Osteocyte (in vitro differentiated cells): ENCODE results near the gene TOR1A. TPM values are rescaled to one million over a fixed set of nuclear protein-coding genes. Genes with fewer than 3 reads are reported as not detected.

Experiments
- DNase-seq: peaks from one replicate; pipeline ENCODE4 v3.0.0; 2021; ENCODE audit warnings: mixed read lengths; ENCODE audit not compliant: unreplicated experiment; ENCODE audit errors: extremely low spot score
- H3K27ac Mint-ChIP-seq: one replicate; pipeline ENCODE4 v1.8.0; 2021; ENCODE audit warnings: mild to moderate bottlenecking, mixed read lengths; ENCODE audit not compliant: unreplicated experiment
- H3K27me3 Mint-ChIP-seq: one replicate; pipeline ENCODE4 v1.8.0; 2021; ENCODE audit warnings: mixed read lengths; ENCODE audit not compliant: unreplicated experiment
- H3K36me3 Mint-ChIP-seq: one replicate; pipeline ENCODE4 v1.8.0; 2021; ENCODE audit warnings: mixed read lengths; ENCODE audit not compliant: unreplicated experiment
- H3K4me1 Mint-ChIP-seq: one replicate; pipeline ENCODE4 v1.8.0; 2021; ENCODE audit warnings: mixed read lengths; ENCODE audit not compliant: unreplicated experiment
- H3K4me3 Mint-ChIP-seq: one replicate; pipeline ENCODE4 v1.8.0; 2021; ENCODE audit warnings: mild to moderate bottlenecking, moderate library complexity, mixed read lengths; ENCODE audit not compliant: unreplicated experiment
- H3K9me3 Mint-ChIP-seq: one replicate; pipeline ENCODE4 v1.8.0; 2021; ENCODE audit warnings: mixed read lengths; ENCODE audit not compliant: unreplicated experiment
- total RNA-seq: library from RNA; stranded (reverse); gene quantifications from 2 replicates; pipeline ENCODE4 v1.2.1, GENCODE V29; 2021
- TF ChIP-seq, protein P1 (sequence below): fragments of 200-600 bp; sonication (generic); IDR thresholded peaks from 2 replicates; pipeline ENCODE4 v1.5.0; 2021; ENCODE audit warnings: antibody characterized with exemption, mild to moderate bottlenecking, moderate library complexity

Gene TOR1A
- total RNA-seq, 1 donor from 2014 or later, result 46.1 TPM

DNA sequence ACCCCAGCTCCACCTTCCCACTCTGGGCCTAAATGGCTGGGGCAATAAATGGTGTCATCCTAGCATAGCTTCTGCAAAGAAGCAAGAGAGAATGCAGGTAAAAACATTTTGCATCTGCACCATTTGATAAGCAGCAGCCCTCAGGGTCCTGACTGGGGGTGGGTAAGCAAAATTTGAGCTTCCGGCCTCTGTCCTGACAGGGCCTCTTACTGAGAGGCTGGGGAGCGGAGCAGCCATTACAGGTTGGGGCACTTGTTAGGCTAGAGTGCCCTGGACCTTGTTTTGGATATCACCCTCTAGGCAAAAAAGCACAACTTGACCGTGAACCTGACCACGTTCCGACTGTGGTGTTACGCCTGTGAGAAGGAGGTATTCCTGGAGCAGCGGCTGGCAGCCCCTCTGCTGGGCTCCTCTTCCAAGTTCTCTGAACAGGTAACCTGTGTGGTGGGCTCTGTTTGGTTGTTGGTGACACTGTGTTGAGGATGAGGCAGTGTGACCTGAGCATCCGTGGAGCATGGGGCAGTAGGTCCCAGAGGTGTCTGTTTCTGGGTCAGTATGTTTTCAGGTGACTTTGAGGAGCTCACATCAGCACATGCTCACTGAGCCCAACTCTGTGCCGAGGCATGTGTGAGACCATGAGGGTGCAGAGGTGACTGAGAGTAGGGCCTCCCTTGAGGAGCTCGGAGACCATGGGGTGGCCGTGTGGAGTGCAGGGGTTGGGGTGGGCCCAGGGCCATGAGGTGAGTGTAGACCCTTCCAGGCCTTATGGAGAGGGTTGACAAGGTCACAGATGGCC lies 34.4 kb upstream of the TOR1A start:
- no peak overlapping the region for H3K4me3 Mint-ChIP-seq
- TF ChIP-seq, protein P1, sequence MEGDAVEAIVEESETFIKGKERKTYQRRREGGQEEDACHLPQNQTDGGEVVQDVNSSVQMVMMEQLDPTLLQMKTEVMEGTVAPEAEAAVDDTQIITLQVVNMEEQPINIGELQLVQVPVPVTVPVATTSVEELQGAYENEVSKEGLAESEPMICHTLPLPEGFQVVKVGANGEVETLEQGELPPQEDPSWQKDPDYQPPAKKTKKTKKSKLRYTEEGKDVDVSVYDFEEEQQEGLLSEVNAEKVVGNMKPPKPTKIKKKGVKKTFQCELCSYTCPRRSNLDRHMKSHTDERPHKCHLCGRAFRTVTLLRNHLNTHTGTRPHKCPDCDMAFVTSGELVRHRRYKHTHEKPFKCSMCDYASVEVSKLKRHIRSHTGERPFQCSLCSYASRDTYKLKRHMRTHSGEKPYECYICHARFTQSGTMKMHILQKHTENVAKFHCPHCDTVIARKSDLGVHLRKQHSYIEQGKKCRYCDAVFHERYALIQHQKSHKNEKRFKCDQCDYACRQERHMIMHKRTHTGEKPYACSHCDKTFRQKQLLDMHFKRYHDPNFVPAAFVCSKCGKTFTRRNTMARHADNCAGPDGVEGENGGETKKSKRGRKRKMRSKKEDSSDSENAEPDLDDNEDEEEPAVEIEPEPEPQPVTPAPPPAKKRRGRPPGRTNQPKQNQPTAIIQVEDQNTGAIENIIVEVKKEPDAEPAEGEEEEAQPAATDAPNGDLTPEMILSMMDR, result no peak
- no peak overlapping the region for H3K27ac Mint-ChIP-seq
- peaks cover 47% of the 10 kb centered on the region for H3K36me3 Mint-ChIP-seq
- H3K9me3 Mint-ChIP-seq, result no peaks in the 10 kb centered on the region
- peaks cover 10% of the 10 kb centered on the region for H3K4me1 Mint-ChIP-seq
- H3K27me3 Mint-ChIP-seq, result no peaks in the 10 kb centered on the region
- no peak for DNase-seq

DNA sequence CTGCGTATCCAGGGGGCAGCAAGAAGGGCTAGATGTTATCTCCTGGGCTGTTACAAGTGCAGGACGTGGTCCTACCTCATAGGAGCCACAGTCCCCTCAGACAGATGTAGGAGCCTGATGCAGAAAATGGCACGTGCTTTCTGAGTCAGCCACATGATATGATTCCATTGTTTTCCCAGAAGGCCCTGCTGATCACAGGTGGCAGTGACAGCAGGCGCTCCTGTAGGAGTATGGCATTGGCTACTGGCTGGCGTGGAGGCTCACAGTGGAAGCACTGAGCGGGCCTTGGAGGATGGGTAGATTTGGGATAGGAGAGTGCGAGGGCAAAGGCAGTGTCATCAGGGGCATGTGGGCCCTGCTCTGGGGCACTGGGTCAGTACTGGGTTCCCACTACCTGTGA lies 33.3 kb upstream of the TOR1A start:
- peaks cover 6% of the 10 kb centered on the region for H3K4me1 Mint-ChIP-seq
- no peak overlapping the region for H3K27ac Mint-ChIP-seq
- no peaks in the 10 kb centered on the region for H3K27me3 Mint-ChIP-seq
- H3K4me3 Mint-ChIP-seq, result no peak overlapping the region
- no peaks in the 10 kb centered on the region for H3K9me3 Mint-ChIP-seq
- H3K36me3 Mint-ChIP-seq, result peaks cover 51% of the 10 kb centered on the region
- TF ChIP-seq, protein P1, result no peak
- DNase-seq, result no peak

DNA sequence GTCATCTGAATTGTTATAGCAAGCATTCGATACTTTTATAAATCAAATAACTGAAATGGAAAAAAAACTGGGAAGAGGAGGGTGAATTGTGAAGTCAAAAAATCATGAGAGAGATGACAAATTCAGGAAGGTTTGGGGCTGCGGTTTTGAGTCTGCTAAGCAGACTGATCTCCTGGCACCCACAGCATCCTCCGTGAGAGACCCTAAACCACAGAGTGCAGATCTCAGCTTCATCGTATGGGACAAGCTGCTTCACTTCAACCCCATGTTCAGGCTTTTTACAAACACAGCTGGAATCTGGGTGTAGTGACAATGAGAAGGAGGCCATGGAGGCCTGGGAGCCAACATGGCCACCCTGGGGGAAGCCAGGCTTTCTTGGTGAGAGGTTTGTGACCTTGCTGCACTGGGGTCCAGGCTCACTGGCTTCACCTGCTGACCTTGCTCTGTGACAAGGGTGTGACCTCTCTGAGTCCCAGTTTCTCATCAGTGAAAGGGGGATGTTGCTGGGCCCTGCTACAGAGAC lies 30.7 kb upstream of the TOR1A start:
- H3K9me3 Mint-ChIP-seq, result no peaks in the 10 kb centered on the region
- peaks cover 54% of the 10 kb centered on the region for H3K36me3 Mint-ChIP-seq
- no peak overlapping the region for H3K27ac Mint-ChIP-seq
- TF ChIP-seq, protein P1, result no peak
- no peak overlapping the region for H3K4me3 Mint-ChIP-seq
- DNase-seq, result no peak
- H3K4me1 Mint-ChIP-seq, result peaks cover 11% of the 10 kb centered on the region
- no peaks in the 10 kb centered on the region for H3K27me3 Mint-ChIP-seq

- TF ChIP-seq, protein P1, result no peak
- Mint-ChIP-seq H3K4me3 (no peak overlapping the region), H3K36me3 (peaks cover 52% of the 10 kb centered on the region), H3K27ac (no peak overlapping the region), H3K27me3 (no peaks in the 10 kb centered on the region), H3K4me1 (peaks cover 11% of the 10 kb centered on the region), H3K9me3 (no peaks in the 10 kb centered on the region)
- no peak for DNase-seq
Observed at GRCh38 chr9:129853614-129854013, 29.7 kb upstream of the TOR1A start.

GRCh38 chr9:129852579-129852978 lies 28.6 kb upstream of the TOR1A start:
- Mint-ChIP-seq H3K9me3 (no peaks in the 10 kb centered on the region), H3K27ac (no peak overlapping the region), H3K4me1 (peaks cover 13% of the 10 kb centered on the region), H3K36me3 (peaks cover 47% of the 10 kb centered on the region), H3K27me3 (no peaks in the 10 kb centered on the region), H3K4me3 (no peak overlapping the region)
- TF ChIP-seq, protein P1, result no peak
- DNase-seq, result no peak
